H1 (cell line): ENCODE measurements around the gene AKR1C2. TPM values are rescaled to one million over a fixed set of nuclear protein-coding genes. Genes with fewer than 3 reads are reported as not detected.

Experiments
- BRCA1 ChIP-seq: IDR thresholded peaks from 2 replicates; pipeline ENCODE4 v1.6.1; 2012; ENCODE audit warnings: low read depth, low read length, improper control_type of control experiment
- GABPA ChIP-seq: IDR thresholded peaks from 2 replicates; pipeline ENCODE4 v1.6.1; 2011; ENCODE audit warnings: mild to moderate bottlenecking, low read length, moderate library complexity, borderline replicate concordance; ENCODE audit not compliant: insufficient read depth
- polyA plus RNA-seq, 7 experiments: library from polyadenylated mRNA; depleted of rRNA in 3 of 7; stranded (reverse) in 5 of 7; unstranded in 2 of 7; fragments of >200 nt in 5 of 7; fragments of 200-250 nt in 2 of 7; gene quantifications; 1 replicate in 5 of 7; 2 replicates in 1 of 7; 4 replicates in 1 of 7; pipeline versions ENCODE4 v1.2.1 to v1.2.3, GENCODE V29; 2011 to 2013; ENCODE audit warnings: missing spikeins in 2 of 7, mixed read lengths in 2 of 7
- total RNA-seq: library from RNA; stranded (reverse); fragmentation: NEBNext Ultra II Directional; extraction: Animal tissue kit (Norgen Biotek cat#: 25700); gene quantifications from 2 replicates; pipeline ENCODE4 v1.2.1, GENCODE V29; 2021

The AKR1C2 gene
- total and polyA plus RNA-seq, 2 of the 8 experiments (the other 6 are each of a cell fraction or from before 2014, with no cell fraction given) = 0.77 to 1.2 TPM

DNA sequence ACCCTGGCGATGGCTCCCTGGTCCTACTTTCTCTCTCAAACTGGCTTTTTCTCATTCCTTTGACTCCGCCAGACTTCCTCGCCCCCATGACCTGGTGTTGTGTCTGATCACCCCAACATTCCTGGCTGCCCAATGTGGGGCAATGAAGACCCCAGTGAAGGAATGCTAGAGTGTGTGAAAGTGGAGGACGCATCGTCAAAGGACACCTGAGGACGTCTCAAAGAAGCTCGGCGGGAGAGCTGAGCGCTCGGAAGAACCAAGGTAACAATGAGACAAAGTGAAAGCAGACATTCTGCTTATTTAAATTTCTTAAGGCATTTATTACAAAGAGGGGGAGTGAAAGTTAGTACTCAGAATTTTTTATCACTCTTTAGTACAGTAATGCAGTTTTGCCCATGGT lies 31.7 kb upstream of the AKR1C2 start (continued):
- no peak for TF ChIP-seq GABPA
- no peak for TF ChIP-seq BRCA1
